ENCODE measurements around the gene ADTRP. TPM values are rescaled to one million over a fixed set of nuclear protein-coding genes. Genes with fewer than 3 reads are reported as not detected.

Gene ADTRP
- total RNA-seq, 1 donor from 2014 or later: 1.4 TPM

DNA sequence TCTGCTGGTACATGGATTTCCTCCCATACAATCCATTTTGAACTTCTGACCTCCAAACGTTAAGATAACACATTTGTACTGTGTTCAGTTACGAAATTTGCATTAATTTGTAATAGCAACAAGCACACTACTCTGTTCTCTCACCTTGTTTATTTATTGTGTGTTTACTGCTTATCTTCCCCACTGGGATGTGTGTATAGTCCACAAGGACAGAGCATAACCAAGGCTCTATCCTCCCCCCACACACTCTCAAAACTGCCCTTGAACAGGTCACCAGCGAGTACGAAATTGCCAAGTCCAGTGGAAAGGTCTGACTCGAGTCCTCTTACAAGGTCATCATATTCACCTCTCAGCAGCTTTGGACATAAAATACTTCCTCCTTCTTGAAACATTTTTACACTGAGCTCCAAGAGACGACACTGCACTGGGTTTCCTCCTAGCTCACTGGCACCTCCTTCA is 18.6 kb downstream of the ADTRP start:
- no peak for DNase-seq (ENCODE audit: extremely low spot score, unreplicated experiment)
- TF ChIP-seq, protein P1, sequence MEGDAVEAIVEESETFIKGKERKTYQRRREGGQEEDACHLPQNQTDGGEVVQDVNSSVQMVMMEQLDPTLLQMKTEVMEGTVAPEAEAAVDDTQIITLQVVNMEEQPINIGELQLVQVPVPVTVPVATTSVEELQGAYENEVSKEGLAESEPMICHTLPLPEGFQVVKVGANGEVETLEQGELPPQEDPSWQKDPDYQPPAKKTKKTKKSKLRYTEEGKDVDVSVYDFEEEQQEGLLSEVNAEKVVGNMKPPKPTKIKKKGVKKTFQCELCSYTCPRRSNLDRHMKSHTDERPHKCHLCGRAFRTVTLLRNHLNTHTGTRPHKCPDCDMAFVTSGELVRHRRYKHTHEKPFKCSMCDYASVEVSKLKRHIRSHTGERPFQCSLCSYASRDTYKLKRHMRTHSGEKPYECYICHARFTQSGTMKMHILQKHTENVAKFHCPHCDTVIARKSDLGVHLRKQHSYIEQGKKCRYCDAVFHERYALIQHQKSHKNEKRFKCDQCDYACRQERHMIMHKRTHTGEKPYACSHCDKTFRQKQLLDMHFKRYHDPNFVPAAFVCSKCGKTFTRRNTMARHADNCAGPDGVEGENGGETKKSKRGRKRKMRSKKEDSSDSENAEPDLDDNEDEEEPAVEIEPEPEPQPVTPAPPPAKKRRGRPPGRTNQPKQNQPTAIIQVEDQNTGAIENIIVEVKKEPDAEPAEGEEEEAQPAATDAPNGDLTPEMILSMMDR (conservative IDR thresholded peaks at IDR 0.05): no peak
- peaks cover 25% of the 10 kb centered on the region for H3K4me1 Mint-ChIP-seq (ENCODE audit: unreplicated experiment)
- no peak overlapping the region for H3K27ac Mint-ChIP-seq
- no peaks in the 10 kb centered on the region for H3K27me3 Mint-ChIP-seq
- no peaks in the 10 kb centered on the region for H3K36me3 Mint-ChIP-seq
- no peak overlapping the region for H3K4me3 Mint-ChIP-seq
- H3K9me3 Mint-ChIP-seq: no peaks in the 10 kb centered on the region

DNA sequence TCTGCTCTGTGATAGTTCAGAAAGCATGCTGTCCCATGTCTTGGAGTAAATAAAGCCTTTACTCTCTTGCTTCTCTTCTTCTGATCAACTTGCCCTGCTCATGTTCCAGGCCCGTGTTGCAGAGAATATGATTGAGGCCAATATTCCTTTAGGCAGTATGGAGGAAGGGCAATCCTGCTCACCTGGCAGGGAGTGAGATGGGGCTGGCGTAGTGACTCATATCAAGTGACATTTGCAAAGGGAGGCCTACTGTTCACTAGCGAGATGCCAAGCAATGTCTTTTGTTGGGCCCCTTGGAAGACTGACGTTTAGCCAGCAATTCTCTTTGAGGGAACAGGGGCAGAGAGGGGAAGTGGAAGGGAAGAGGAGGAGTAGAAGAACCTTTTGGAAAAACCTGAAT is 19.7 kb downstream of the ADTRP start:
- H3K9me3 Mint-ChIP-seq: no peaks in the 10 kb centered on the region
- H3K36me3 Mint-ChIP-seq: no peaks in the 10 kb centered on the region
- TF ChIP-seq, protein P1 (conservative IDR thresholded peaks at IDR 0.05): no peak
- no peak for DNase-seq (ENCODE audit: extremely low spot score, unreplicated experiment)
- no peak overlapping the region for H3K4me3 Mint-ChIP-seq
- peaks cover 21% of the 10 kb centered on the region for H3K4me1 Mint-ChIP-seq (ENCODE audit: unreplicated experiment)
- H3K27me3 Mint-ChIP-seq: no peaks in the 10 kb centered on the region
- no peak overlapping the region for H3K27ac Mint-ChIP-seq

DNA sequence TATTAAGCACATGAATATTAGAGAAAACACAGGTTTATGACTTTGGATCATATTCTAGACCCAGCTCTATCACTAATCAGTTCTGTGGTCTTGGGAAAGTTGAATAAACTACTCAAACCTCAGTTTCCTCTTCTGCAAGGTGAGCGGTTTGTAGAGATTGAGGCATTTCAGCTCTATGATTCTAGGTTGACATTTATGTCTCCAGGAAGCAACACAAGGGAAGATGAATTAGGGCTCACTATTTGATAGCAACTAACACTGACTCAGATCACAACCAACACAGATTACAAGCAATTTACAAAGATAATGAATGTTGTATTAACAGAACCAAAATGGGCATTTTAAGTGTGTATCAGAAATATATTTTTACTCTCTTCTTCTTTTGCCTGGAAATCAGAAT is 21.9 kb downstream of the ADTRP start:
- Mint-ChIP-seq H3K36me3 (no peaks in the 10 kb centered on the region), H3K4me3 (no peak overlapping the region), H3K27ac (no peak overlapping the region), H3K4me1 (ENCODE audit: unreplicated experiment) (peaks cover 7% of the 10 kb centered on the region), H3K27me3 (no peaks in the 10 kb centered on the region), H3K9me3 (no peaks in the 10 kb centered on the region)
- TF ChIP-seq, protein P1 (conservative IDR thresholded peaks at IDR 0.05): no peak
- DNase-seq (ENCODE audit: extremely low spot score, unreplicated experiment): no peak

DNA sequence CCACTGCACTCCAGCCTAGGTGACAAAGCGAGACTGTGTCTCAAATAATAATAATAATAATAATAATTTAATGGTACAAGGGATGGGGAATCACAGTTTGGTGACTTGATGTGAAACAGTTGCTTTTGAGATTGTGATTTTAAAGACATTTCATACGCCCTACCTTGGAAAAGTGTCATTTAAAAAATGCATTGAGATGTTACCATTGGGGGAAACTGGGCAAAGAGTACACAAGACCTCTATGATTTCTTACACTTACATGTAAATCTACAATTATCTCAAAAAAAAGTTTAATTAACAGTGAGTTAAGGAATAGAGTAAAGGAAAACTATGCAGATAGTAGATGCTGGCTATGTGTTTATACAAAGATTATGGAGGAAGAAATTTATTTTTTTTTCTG is 22.3 kb downstream of the ADTRP start:
- H3K4me1 Mint-ChIP-seq (ENCODE audit: unreplicated experiment): peaks cover 9% of the 10 kb centered on the region
- H3K4me3 Mint-ChIP-seq: no peak overlapping the region
- DNase-seq (ENCODE audit: extremely low spot score, unreplicated experiment): no peak
- TF ChIP-seq, protein P1 (conservative IDR thresholded peaks at IDR 0.05): no peak
- no peaks in the 10 kb centered on the region for H3K27me3 Mint-ChIP-seq
- no peak overlapping the region for H3K27ac Mint-ChIP-seq
- no peaks in the 10 kb centered on the region for H3K36me3 Mint-ChIP-seq
- H3K9me3 Mint-ChIP-seq: no peaks in the 10 kb centered on the region

DNA sequence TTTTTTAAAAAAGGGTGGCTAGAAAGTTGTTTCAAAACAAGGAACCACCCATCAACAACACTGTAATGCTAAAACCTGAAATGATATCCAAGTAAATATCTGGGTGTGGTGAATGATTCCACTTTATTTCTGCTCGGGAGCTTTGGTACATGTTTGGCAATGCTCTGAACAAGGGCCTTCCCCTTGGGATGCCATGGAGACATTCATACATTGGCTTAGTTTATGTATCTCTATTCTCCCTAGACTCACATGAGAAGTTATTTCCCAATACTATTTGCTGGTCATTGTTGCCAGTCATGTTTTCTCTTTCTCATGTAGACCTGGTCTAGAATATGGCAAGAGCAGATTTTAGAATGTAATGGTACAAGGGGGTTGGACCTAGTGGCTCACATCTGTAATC is 22.9 kb downstream of the ADTRP start:
- Mint-ChIP-seq H3K4me1 (ENCODE audit: unreplicated experiment) (peaks cover 15% of the 10 kb centered on the region), H3K9me3 (no peaks in the 10 kb centered on the region), H3K4me3 (no peak overlapping the region), H3K36me3 (no peaks in the 10 kb centered on the region), H3K27ac (no peak overlapping the region), H3K27me3 (no peaks in the 10 kb centered on the region)
- TF ChIP-seq, protein P1 (conservative IDR thresholded peaks at IDR 0.05): no peak
- no peak for DNase-seq (ENCODE audit: extremely low spot score, unreplicated experiment)

Measured in type B pancreatic cell (in vitro differentiated cells).